Coronary artery (tissue), 2 donors: Measurements from ENCODE around the gene HSDL2.

Experiments
- DNase-seq: peaks from one replicate; pipeline ENCODE4 v3.0.0-alpha.2; 2017; ENCODE audit warnings: low spot score
- H3K27ac ChIP-seq, 2 donors: fragments of 200-600 bp; sonication (generic); one replicate each; pipeline ENCODE4 v1.5.1; 2016 to 2019
- H3K4me3 ChIP-seq: fragments of 200-600 bp; sonication (generic); 2 replicates; pipeline ENCODE4 v1.5.1; 2016; ENCODE audit warnings: mild to moderate bottlenecking, moderate library complexity
- CTCF ChIP-seq: fragments of 200-600 bp; sonication (generic); IDR thresholded peaks from one replicate; pipeline ENCODE4 v1.5.1; 2019; ENCODE audit warnings: antibody characterized with exemption

Gene HSDL2

GRCh38 chr9:112351184-112351583 lies 28.7 kb upstream of the HSDL2 start:
- no peak for TF ChIP-seq CTCF
- Histone ChIP-seq H3K27ac (no peak overlapping the region), H3K4me3 (no peak overlapping the region)
- no peak for DNase-seq

- DNase-seq: no peak
- H3K27ac ChIP-seq: no peak overlapping the region
- no peak overlapping the region for H3K4me3 ChIP-seq
- no peak for TF ChIP-seq CTCF
Measured at GRCh38 chr9:112352209-112352608, 27.7 kb upstream of the HSDL2 start.

GRCh38 chr9:112354081-112354743 lies 25.7 kb upstream of the HSDL2 start:
- no peak for TF ChIP-seq CTCF
- DNase-seq: no peak

GRCh38 chr9:112355427-112355897 lies 24.4 kb upstream of the HSDL2 start:
- no peak overlapping the region for H3K27ac ChIP-seq
- no peak for TF ChIP-seq CTCF
- H3K4me3 ChIP-seq: no peak overlapping the region
- DNase-seq: no peak

More at GRCh38 chr9:112354081-112354743, 25.7 kb upstream of the HSDL2 start:
- Histone ChIP-seq H3K4me3 (no peak overlapping the region), H3K27ac (no peak overlapping the region)

- no peak for TF ChIP-seq CTCF
- DNase-seq: no peak
- Histone ChIP-seq H3K4me3 (no peak overlapping the region), H3K27ac (no peak overlapping the region)
Measured at GRCh38 chr9:112360047-112360804, 19.7 kb upstream of the HSDL2 start.

- H3K4me3 ChIP-seq: no peak overlapping the region
- DNase-seq: no peak
Measured at GRCh38 chr9:112361601-112362000, 18.3 kb upstream of the HSDL2 start.

More at GRCh38 chr9:112361601-112362000, 18.3 kb upstream of the HSDL2 start:
- no peak overlapping the region for H3K27ac ChIP-seq
- peak; percentile 47 for TF ChIP-seq CTCF
